HG02610 (cell line): ENCODE measurements around the gene CD82.
A peak's percentile ranks its signal among the peaks of the same experiment; 100 is the strongest.

ENCODE experiments used
- ATAC-seq: cut with Tn5 transposase; IDR thresholded peaks from one replicate; pipeline ENCODE4 v1.9.1; 2021; ENCODE audit warnings: mild to moderate bottlenecking, moderate library complexity; ENCODE audit not compliant: unreplicated experiment

Gene CD82

GRCh38 chr11:44565211-44565952 is at the start of gene CD82:
Gene CD82 (plus strand): TSS chr11:44565663. CDS start chr11:44594663, 29,000 bp downstream.
- ATAC-seq: peak; percentile 74

GRCh38 chr11:44516688-44517507 is 48.6 kb upstream of the CD82 start:
- no peak for ATAC-seq

- ATAC-seq: no peak
Measured at GRCh38 chr11:44517541-44517940, 47.9 kb upstream of the CD82 start.

- ATAC-seq: no peak
Measured at GRCh38 chr11:44518968-44519550, 46.4 kb upstream of the CD82 start.

GRCh38 chr11:44519989-44520737 is 45.3 kb upstream of the CD82 start:
- no peak for ATAC-seq

GRCh38 chr11:44521148-44521547 is 44.3 kb upstream of the CD82 start:
- ATAC-seq: no peak

GRCh38 chr11:44522294-44522693 is 43.2 kb upstream of the CD82 start:
- ATAC-seq: no peak

GRCh38 chr11:44524346-44524745 is 41.1 kb upstream of the CD82 start:
- ATAC-seq: no peak

- ATAC-seq: no peak
Measured at GRCh38 chr11:44524751-44525201, 40.7 kb upstream of the CD82 start.

- ATAC-seq: no peak
Measured at GRCh38 chr11:44525473-44526252, 39.8 kb upstream of the CD82 start.

- no peak for ATAC-seq
Measured at GRCh38 chr11:44526438-44526837, 39.0 kb upstream of the CD82 start.

GRCh38 chr11:44527476-44527875 is 38.0 kb upstream of the CD82 start:
- no peak for ATAC-seq

GRCh38 chr11:44528103-44528502 is 37.4 kb upstream of the CD82 start:
- ATAC-seq: no peak

GRCh38 chr11:44528581-44528980 is 36.9 kb upstream of the CD82 start:
- ATAC-seq: no peak

- ATAC-seq: no peak
Measured at GRCh38 chr11:44529895-44530412, 35.5 kb upstream of the CD82 start.

GRCh38 chr11:44530413-44531115 is 34.9 kb upstream of the CD82 start:
- no peak for ATAC-seq

- ATAC-seq: no peak
Measured at GRCh38 chr11:44531116-44531504, 34.4 kb upstream of the CD82 start.

GRCh38 chr11:44531636-44532035 is 33.8 kb upstream of the CD82 start:
- no peak for ATAC-seq

GRCh38 chr11:44532809-44533208 is 32.7 kb upstream of the CD82 start:
- peak; percentile 55 for ATAC-seq
